HepG2 (cell line): ENCODE data around the gene SLCO1C1.

Experiments
- CREB1 ChIP-seq, 2 experiments: fragments of 450-650 bp in 1 of 2; IDR thresholded peaks; 2 replicates each; pipeline ENCODE4 v1.6.1; 2016 to 2017; ENCODE audit warnings: control low read depth in 1 of 2, mild to moderate bottlenecking in 1 of 2, missing compliant biosample characterization in 1 of 2, missing genetic modification characterization in 1 of 2
- EED ChIP-seq: sonication (generic); formaldehyde crosslinking; IDR thresholded peaks from 2 replicates; pipeline ENCODE4 v1.5.0; 2020; ENCODE audit warnings: mild to moderate bottlenecking, missing genetic modification reagents
- FOSL1 ChIP-seq: sonication (generic); formaldehyde crosslinking; IDR thresholded peaks from 2 replicates; pipeline ENCODE4 v1.9.0; 2021; ENCODE audit warnings: missing genetic modification reagents, borderline replicate concordance
- FOSL2 ChIP-seq: sonication (generic); formaldehyde crosslinking; IDR thresholded peaks from 2 replicates; pipeline ENCODE4 v1.4.0; 2020; ENCODE audit warnings: missing genetic modification reagents
- NFIC ChIP-seq: IDR thresholded peaks from 2 replicates; pipeline ENCODE4 v1.6.1; 2012; ENCODE audit warnings: mild to moderate bottlenecking, low read length, inconsistent platforms
- ZBTB20 ChIP-seq: sonication (generic); formaldehyde crosslinking; IDR thresholded peaks from 2 replicates; pipeline ENCODE4 v1.8.1; 2023; ENCODE audit warnings: missing genetic modification reagents, low read depth, mild to moderate bottlenecking, borderline replicate concordance
- ZBTB21 ChIP-seq: sonication (generic); formaldehyde crosslinking; IDR thresholded peaks from 2 replicates; pipeline ENCODE4 v1.4.0; 2020; ENCODE audit warnings: missing genetic modification reagents
- ZBTB33 ChIP-seq: sonication (generic); formaldehyde crosslinking; IDR thresholded peaks from 2 replicates; pipeline ENCODE4 v1.4.0; 2020; ENCODE audit warnings: missing genetic modification reagents
- ZNF446 ChIP-seq: sonication (generic); formaldehyde crosslinking; IDR thresholded peaks from 2 replicates; pipeline ENCODE4 v1.5.0; 2020; ENCODE audit warnings: mild to moderate bottlenecking, missing genetic modification reagents
- ZNF589 ChIP-seq: sonication (generic); formaldehyde crosslinking; conservative IDR thresholded peaks from 2 replicates; pipeline ENCODE4 v1.8.0; 2022; ENCODE audit warnings: mild to moderate bottlenecking, moderate library complexity, missing genetic modification reagents
- ZNF737 ChIP-seq: sonication (generic); formaldehyde crosslinking; IDR thresholded peaks from 2 replicates; pipeline ENCODE4 v1.5.0; 2020; ENCODE audit warnings: missing genetic modification reagents, mild to moderate bottlenecking, borderline replicate concordance
- ZNF792 ChIP-seq: IDR thresholded peaks from 2 replicates; pipeline ENCODE4 v1.6.1; 2016
- TF ChIP-seq, protein P1 (sequence below): sonication (generic); formaldehyde crosslinking; IDR thresholded peaks from 2 replicates; pipeline ENCODE4 v1.4.0; 2020; ENCODE audit warnings: missing genetic modification reagents
- TF ChIP-seq, protein P2 (sequence below): sonication (generic); formaldehyde crosslinking; IDR thresholded peaks from 2 replicates; pipeline ENCODE4 v1.5.0; 2020; ENCODE audit warnings: missing genetic modification reagents

- TF ChIP-seq FOSL1 (CRISPR knock-in tag) (no peak), CREB1 (IDR thresholded peaks at IDR 0.05) (no peak), CREB1 (CRISPR knock-in tag; IDR thresholded peaks at IDR 0.05) (no peak), ZNF737 (CRISPR knock-in tag) (no peak), FOSL2 (CRISPR knock-in tag) (no peak), ZBTB21 (CRISPR knock-in tag) (no peak), ZBTB33 (CRISPR knock-in tag) (no peak), ZNF446 (no peak), ZNF792 (CRISPR knock-in tag) (no peak), NFIC (no peak), ZBTB20 (CRISPR knock-in tag) (no peak), ZNF589 (no peak), EED (CRISPR knock-in tag) (no peak)
- TF ChIP-seq, protein P1, sequence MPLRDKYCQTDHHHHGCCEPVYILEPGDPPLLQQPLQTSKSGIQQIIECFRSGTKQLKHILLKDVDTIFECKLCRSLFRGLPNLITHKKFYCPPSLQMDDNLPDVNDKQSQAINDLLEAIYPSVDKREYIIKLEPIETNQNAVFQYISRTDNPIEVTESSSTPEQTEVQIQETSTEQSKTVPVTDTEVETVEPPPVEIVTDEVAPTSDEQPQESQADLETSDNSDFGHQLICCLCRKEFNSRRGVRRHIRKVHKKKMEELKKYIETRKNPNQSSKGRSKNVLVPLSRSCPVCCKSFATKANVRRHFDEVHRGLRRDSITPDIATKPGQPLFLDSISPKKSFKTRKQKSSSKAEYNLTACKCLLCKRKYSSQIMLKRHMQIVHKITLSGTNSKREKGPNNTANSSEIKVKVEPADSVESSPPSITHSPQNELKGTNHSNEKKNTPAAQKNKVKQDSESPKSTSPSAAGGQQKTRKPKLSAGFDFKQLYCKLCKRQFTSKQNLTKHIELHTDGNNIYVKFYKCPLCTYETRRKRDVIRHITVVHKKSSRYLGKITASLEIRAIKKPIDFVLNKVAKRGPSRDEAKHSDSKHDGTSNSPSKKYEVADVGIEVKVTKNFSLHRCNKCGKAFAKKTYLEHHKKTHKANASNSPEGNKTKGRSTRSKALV (CRISPR knock-in tag) = no peak
- TF ChIP-seq, protein P2, sequence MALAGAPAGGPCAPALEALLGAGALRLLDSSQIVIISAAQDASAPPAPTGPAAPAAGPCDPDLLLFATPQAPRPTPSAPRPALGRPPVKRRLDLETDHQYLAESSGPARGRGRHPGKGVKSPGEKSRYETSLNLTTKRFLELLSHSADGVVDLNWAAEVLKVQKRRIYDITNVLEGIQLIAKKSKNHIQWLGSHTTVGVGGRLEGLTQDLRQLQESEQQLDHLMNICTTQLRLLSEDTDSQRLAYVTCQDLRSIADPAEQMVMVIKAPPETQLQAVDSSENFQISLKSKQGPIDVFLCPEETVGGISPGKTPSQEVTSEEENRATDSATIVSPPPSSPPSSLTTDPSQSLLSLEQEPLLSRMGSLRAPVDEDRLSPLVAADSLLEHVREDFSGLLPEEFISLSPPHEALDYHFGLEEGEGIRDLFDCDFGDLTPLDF (CRISPR knock-in tag) = no peak
Measured at GRCh38 chr12:20653871-20654270, 41.3 kb upstream of the SLCO1C1 start.
